H9 (cell line): ENCODE measurements around the gene BMPR2. TPM values are rescaled to one million over a fixed set of nuclear protein-coding genes. Genes with fewer than 3 reads are reported as not detected.

Source experiments
- DNase-seq: peaks from one replicate; pipeline ENCODE4 v3.0.0-alpha.2; 2017
- H2AFZ ChIP-seq: one replicate; pipeline ENCODE4 v1.6.1; 2013; ENCODE audit warnings: mild to moderate bottlenecking, low read length, control low read depth, moderate library complexity
- H2AK5ac ChIP-seq: 2 replicates; pipeline ENCODE4 v1.6.1; 2013; ENCODE audit warnings: low read length, control low read depth, mixed read lengths; ENCODE audit not compliant: insufficient read length
- H2BK120ac ChIP-seq: one replicate; pipeline ENCODE4 v1.6.1; 2013; ENCODE audit warnings: low read depth, mild to moderate bottlenecking, low read length, control low read depth, inconsistent platforms; ENCODE audit not compliant: poor library complexity, severe bottlenecking
- H2BK12ac ChIP-seq: 2 replicates; pipeline ENCODE4 v1.6.1; 2013; ENCODE audit warnings: low read length, control low read depth, mixed read lengths, low read depth; ENCODE audit not compliant: insufficient read length
- H2BK15ac ChIP-seq: 2 replicates; pipeline ENCODE4 v1.6.1; 2013; ENCODE audit warnings: low read depth, low read length, control low read depth
- H2BK20ac ChIP-seq: one replicate; pipeline ENCODE4 v1.6.1; 2013; ENCODE audit warnings: low read depth, mild to moderate bottlenecking, low read length, control low read depth, inconsistent platforms; ENCODE audit not compliant: poor library complexity, severe bottlenecking
- H2BK5ac ChIP-seq: 2 replicates; pipeline ENCODE4 v1.6.1; 2013; ENCODE audit warnings: low read length, control low read depth, mixed read lengths; ENCODE audit not compliant: insufficient read length
- H3K14ac ChIP-seq: 2 replicates; pipeline ENCODE4 v1.6.1; 2013; ENCODE audit warnings: low read length, control low read depth; ENCODE audit not compliant: insufficient read depth
- H3K18ac ChIP-seq: 2 replicates; pipeline ENCODE4 v1.6.1; 2013; ENCODE audit warnings: low read depth, mild to moderate bottlenecking, mixed read lengths, low read length, control low read depth; ENCODE audit not compliant: insufficient read length
- H3K23ac ChIP-seq: 2 replicates; pipeline ENCODE4 v1.6.1; 2013; ENCODE audit warnings: low read length, control low read depth, mixed read lengths, low read depth; ENCODE audit not compliant: insufficient read length
- H3K23me2 ChIP-seq: 2 replicates; pipeline ENCODE4 v1.6.1; 2013; ENCODE audit warnings: low read depth, mild to moderate bottlenecking, mixed read lengths, low read length, control low read depth; ENCODE audit not compliant: insufficient read length, poor library complexity, severe bottlenecking
- H3K27ac ChIP-seq: 2 replicates; pipeline ENCODE4 v1.5.1; 2013; ENCODE audit warnings: low read length, control low read depth, mixed read lengths, low read depth; ENCODE audit not compliant: insufficient read length
- H3K27me3 ChIP-seq: 2 replicates; pipeline ENCODE4 v1.6.1; 2013; ENCODE audit warnings: low read length, control low read depth, inconsistent platforms; ENCODE audit not compliant: insufficient read depth
- H3K4ac ChIP-seq: 2 replicates; pipeline ENCODE4 v1.6.1; 2013; ENCODE audit warnings: low read depth, mild to moderate bottlenecking, control low read depth, inconsistent platforms, low read length, moderate library complexity
- H3K4me1 ChIP-seq: 2 replicates; pipeline ENCODE4 v1.6.1; 2013; ENCODE audit warnings: low read length, control low read depth, inconsistent platforms; ENCODE audit not compliant: insufficient read depth
- H3K4me2 ChIP-seq: 2 replicates; pipeline ENCODE4 v1.6.1; 2013; ENCODE audit warnings: low read length, control low read depth, mixed read lengths; ENCODE audit not compliant: insufficient read length, insufficient read depth
- H3K56ac ChIP-seq: 2 replicates; pipeline ENCODE4 v1.6.1; 2013; ENCODE audit warnings: low read depth, mild to moderate bottlenecking, mixed read lengths, low read length, control low read depth; ENCODE audit not compliant: insufficient read length
- H3K79me1 ChIP-seq: 2 replicates; pipeline ENCODE4 v1.6.1; 2013; ENCODE audit warnings: low read depth, mild to moderate bottlenecking, moderate library complexity, low read length, control low read depth, inconsistent platforms; ENCODE audit not compliant: insufficient read depth, poor library complexity, severe bottlenecking
- H3K79me2 ChIP-seq: 2 replicates; pipeline ENCODE4 v1.6.1; 2013; ENCODE audit warnings: low read length, control low read depth, inconsistent platforms; ENCODE audit not compliant: insufficient read depth
- H3K9ac ChIP-seq: 2 replicates; pipeline ENCODE4 v1.6.1; 2013; ENCODE audit warnings: low read length, control low read depth, mixed read lengths; ENCODE audit not compliant: insufficient read length; ENCODE audit errors: extremely low read depth
- H3K9me3 ChIP-seq: one replicate; pipeline ENCODE4 v1.6.1; 2013; ENCODE audit warnings: low read depth, low read length, inconsistent platforms; ENCODE audit not compliant: control insufficient read depth
- H3T11ph ChIP-seq: one replicate; pipeline ENCODE4 v1.6.1; 2013; ENCODE audit warnings: mild to moderate bottlenecking, low read length, control low read depth, inconsistent platforms
- H4K20me1 ChIP-seq: one replicate; pipeline ENCODE4 v1.6.1; 2013; ENCODE audit not compliant: control insufficient read depth, insufficient read length, insufficient read depth
- H4K5ac ChIP-seq: 2 replicates; pipeline ENCODE4 v1.6.1; 2013; ENCODE audit warnings: low read depth, mild to moderate bottlenecking, mixed read lengths, low read length, control low read depth; ENCODE audit not compliant: insufficient read length
- H4K8ac ChIP-seq: replicated peaks from 2 replicates; pipeline ENCODE4 v1.6.1; 2013; ENCODE audit warnings: low read length, control low read depth, mixed read lengths, low read depth; ENCODE audit not compliant: insufficient read length
- H4K91ac ChIP-seq: 2 replicates; pipeline ENCODE4 v1.6.1; 2013; ENCODE audit warnings: low read depth, mild to moderate bottlenecking, moderate library complexity, mixed read lengths, low read length, control low read depth; ENCODE audit not compliant: insufficient read length
- H3K27ac Mint-ChIP-seq, 3 experiments: 2 replicates in 2 of 3; 3 replicates in 1 of 3; pipeline ENCODE4 v1.8.0; 2020 to 2021; ENCODE audit warnings: mixed read lengths in 3 of 3, mild to moderate bottlenecking in 1 of 3, moderate library complexity in 1 of 3
- H3K27me3 Mint-ChIP-seq: 2 replicates; pipeline ENCODE4 v1.8.0; 2021; ENCODE audit warnings: low read depth, mild to moderate bottlenecking, moderate library complexity, mixed read lengths
- H3K36me3 Mint-ChIP-seq, 3 experiments: 2 replicates in 2 of 3; 3 replicates in 1 of 3; pipeline ENCODE4 v1.8.0; 2020 to 2021; ENCODE audit warnings: low read depth in 3 of 3, mixed read lengths in 3 of 3; ENCODE audit not compliant: insufficient read depth in 1 of 3
- H3K4me1 Mint-ChIP-seq, 2 experiments: 2 replicates each; pipeline ENCODE4 v1.8.0; 2020; ENCODE audit warnings: mixed read lengths in 2 of 2
- H3K4me3 Mint-ChIP-seq, 2 experiments: 2 replicates in 1 of 2; 3 replicates in 1 of 2; pipeline ENCODE4 v1.8.0; 2020 to 2021; ENCODE audit warnings: mild to moderate bottlenecking in 2 of 2, mixed read lengths in 2 of 2, moderate library complexity in 1 of 2
- H3K9me3 Mint-ChIP-seq, 2 experiments: 2 replicates in 1 of 2; 3 replicates in 1 of 2; pipeline ENCODE4 v1.8.0; 2020; ENCODE audit warnings: mild to moderate bottlenecking in 2 of 2, mixed read lengths in 2 of 2, moderate library complexity in 1 of 2
- CTCF ChIP-seq: fragments of 200-600 bp; sonication (generic); conservative IDR thresholded peaks from 3 replicates; pipeline ENCODE4 v1.8.0; 2021; ENCODE audit warnings: antibody characterized with exemption, mild to moderate bottlenecking
- WGBS: extraction: QIAGEN DNeasy Blood & Tissue Kit; methylation state at CpG from one replicate; pipeline ENCODE4 v1.1.7; 2013; ENCODE audit warnings: missing lambda C conversion rate, low lambda C conversion rate, mixed read lengths; ENCODE audit not compliant: insufficient read length; ENCODE audit errors: extremely low coverage; 5-methylcytosine and 5-hydroxymethylcytosine counted together
- total RNA-seq: library from RNA; stranded (reverse); gene quantifications from 2 replicates; pipeline ENCODE4 v1.2.1, GENCODE V29; 2021

The BMPR2 gene
- total RNA-seq, 1 experiment from 2014 or later, result 17.3 TPM

DNA sequence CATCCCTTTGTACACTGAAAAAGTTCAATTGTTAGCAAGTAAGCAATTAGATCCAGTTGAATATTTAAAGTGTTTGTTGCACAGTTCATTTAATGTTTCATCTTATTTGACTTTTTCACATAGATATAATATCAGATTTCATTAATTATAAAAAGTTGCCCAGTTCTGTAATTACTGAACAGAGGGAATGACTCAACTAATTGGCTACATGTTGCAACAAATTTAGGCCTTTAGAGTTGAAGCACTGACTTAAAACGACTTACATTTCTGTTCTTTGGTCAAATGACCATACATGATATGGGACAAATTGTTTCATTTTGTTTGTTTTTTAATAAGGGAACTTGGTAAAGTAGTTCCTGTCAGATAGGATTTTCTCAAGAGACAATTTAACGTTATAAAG, 190.2 kb downstream of the BMPR2 start:
- Mint-ChIP-seq H3K4me3 (no peak overlapping the region), H3K27me3 (no peaks in the 10 kb centered on the region), H3K9me3 (no peaks in the 10 kb centered on the region), H3K27ac (no peak overlapping the region), H3K4me1 (no peaks in the 10 kb centered on the region), H3K36me3 (no peaks in the 10 kb centered on the region)
- H3K79me2 ChIP-seq, result no peaks in the 10 kb centered on the region
- no CpG with 5 or more reads among the region's 2 CpGs for WGBS
- no peak for DNase-seq
- H3T11ph ChIP-seq, result no peak overlapping the region
- H3K9ac ChIP-seq, result no peak overlapping the region
- no peak for TF ChIP-seq CTCF
- no peak overlapping the region for H4K91ac ChIP-seq
- H4K8ac ChIP-seq, result no peak overlapping the region
- H3K56ac ChIP-seq, result no peak overlapping the region
- H4K20me1 ChIP-seq, result no peaks in the 10 kb centered on the region
- no peaks in the 10 kb centered on the region for H3K27me3 ChIP-seq
- H3K79me1 ChIP-seq, result no peaks in the 10 kb centered on the region
- no peaks in the 10 kb centered on the region for H3K23me2 ChIP-seq
- no peak overlapping the region for H2BK5ac ChIP-seq
- no peak overlapping the region for H3K18ac ChIP-seq
- H2BK20ac ChIP-seq, result no peak overlapping the region
- no peaks in the 10 kb centered on the region for H3K4me1 ChIP-seq
- no peak overlapping the region for H3K14ac ChIP-seq
- no peak overlapping the region for H3K4ac ChIP-seq
- no peak overlapping the region for H2BK12ac ChIP-seq
- H3K4me2 ChIP-seq, result no peak overlapping the region
- no peaks in the 10 kb centered on the region for H3K9me3 ChIP-seq
- H3K23ac ChIP-seq, result no peak overlapping the region
- H2AK5ac ChIP-seq, result no peak overlapping the region
- H4K5ac ChIP-seq, result no peak overlapping the region
- no peak overlapping the region for H2BK15ac ChIP-seq
- no peak overlapping the region for H2BK120ac ChIP-seq
- H3K27ac ChIP-seq, result no peak overlapping the region
- H2AFZ ChIP-seq, result no peak overlapping the region
